Upper lobe of left lung (tissue), 6 donors: ENCODE data around the gene ABR. TPM values are rescaled to one million over a fixed set of nuclear protein-coding genes. Genes with fewer than 3 reads are reported as not detected.
"Not testable (repeated sequence)": the region's sequence is repeated elsewhere in the genome, so short reads cannot be mapped to it uniquely, and the experiment has no call there.

ENCODE experiments used
- ATAC-seq, 2 donors: fragments of 200-7000 bp; cut with Tn5 transposase; one replicate each; pipeline ENCODE4 v1.9.1; 2022; ENCODE audit warnings: mild to moderate bottlenecking in 2 of 2, moderate library complexity in 2 of 2; ENCODE audit not compliant: low FRiP score in 2 of 2
- DNase-seq, 2 donors: peaks; one replicate each; pipeline ENCODE4 v3.0.0-alpha.2; 2019 to 2020
- H3K27ac ChIP-seq, 4 donors: fragments of 200-600 bp; sonication (generic); one replicate each; pipeline ENCODE4 v1.5.1; 2016 to 2019
- H3K27me3 ChIP-seq, 4 donors: fragments of 200-600 bp; sonication (generic); one replicate each; pipeline ENCODE4 v1.5.1; 2017 to 2019
- H3K36me3 ChIP-seq, 4 donors: fragments of 200-600 bp; sonication (generic); one replicate each; pipeline ENCODE4 v1.5.1; 2016 to 2019
- H3K4me1 ChIP-seq, 4 donors: fragments of 200-600 bp; sonication (generic); one replicate each; pipeline ENCODE4 v1.5.1; 2018 to 2019
- H3K4me3 ChIP-seq, 4 donors: fragments of 200-600 bp; sonication (generic); one replicate each; pipeline ENCODE4 v1.5.1; 2017 to 2019; ENCODE audit warnings: mild to moderate bottlenecking in 2 of 4, moderate library complexity in 1 of 4
- H3K9me3 ChIP-seq, 4 donors: fragments of 200-600 bp; sonication (generic); one replicate each; pipeline ENCODE4 v1.5.1; 2018 to 2019
- CTCF ChIP-seq, 6 experiments: fragments of 450-650 bp in 4 of 6; fragments of 200-600 bp in 2 of 6; sonication (generic) in 2 of 6; IDR thresholded peaks; one replicate each; pipeline ENCODE4 v1.5.1; 2016 to 2019; ENCODE audit warnings: antibody characterized with exemption in 6 of 6
- EP300 ChIP-seq, 4 donors: sonication (generic); formaldehyde crosslinking; IDR thresholded peaks; one replicate each; pipeline ENCODE4 v1.5.1; 2017; ENCODE audit warnings: antibody characterized with exemption in 4 of 4, control low read depth in 2 of 4
- POLR2A ChIP-seq, 4 donors: fragments of 450-650 bp; IDR thresholded peaks; one replicate each; pipeline ENCODE4 v1.5.1; 2016 to 2017; ENCODE audit warnings: antibody characterized with exemption in 4 of 4, mild to moderate bottlenecking in 2 of 4
- POLR2AphosphoS5 ChIP-seq, 2 donors: sonication (generic); formaldehyde crosslinking; IDR thresholded peaks; one replicate each; pipeline ENCODE4 v1.5.1; 2017; ENCODE audit warnings: antibody characterized with exemption in 2 of 2
- WGBS, 2 donors: methylation state at CpG; one replicate each; pipeline ENCODE4 v1.1.5; 2017 to 2018; 5-methylcytosine and 5-hydroxymethylcytosine counted together
- total RNA-seq, 6 donors: library from RNA; depleted of rRNA in 4 of 6; stranded (reverse); fragments of >200 nt in 4 of 6; gene quantifications; one replicate each; pipeline versions ENCODE4 v1.1.0 to v1.2.1, GENCODE V29; 2016 to 2021
- donor health status: DM: no; HTN: no; CAD: no; lungs with moderate emphysema.
- donor health status: DM: no; HTN: yes; CAD: no; lungs with severe emphysema.

The ABR gene
- total RNA-seq, 6 donors from 2014 or later, result 117 to 645 (median 206) TPM

GRCh38 chr17:1047879-1048470 is 131.8 kb downstream of the ABR start:
- H3K27me3 ChIP-seq, result no peaks in the 10 kb centered on the region
- ATAC-seq, result no peak
- H3K27ac ChIP-seq, result peak overlapping the region; percentile 56 to 77 (median 72)
- H3K36me3 ChIP-seq, result peaks cover 2 to 46% (median 36%) of the 10 kb centered on the region in 4 donors
- H3K4me3 ChIP-seq, result no peak overlapping the region
- TF ChIP-seq EP300 (IDR thresholded peaks at IDR 0.05), result no peak
- no peak for TF ChIP-seq POLR2AphosphoS5 (IDR thresholded peaks at IDR 0.05)
- no peak for TF ChIP-seq CTCF (IDR thresholded peaks at IDR 0.05)
- no peak for TF ChIP-seq POLR2A (IDR thresholded peaks at IDR 0.05)
- H3K4me1 ChIP-seq, result peaks cover 12 to 32% (median 31%) of the 10 kb centered on the region in 4 donors
- H3K9me3 ChIP-seq, result no peaks in the 10 kb centered on the region
- DNase-seq, result peak in 1 of 2 donors; percentile 56
- 75 to 86% methylated on average over 19 to 20 of the region's 20 CpGs for WGBS, 2 donors

- 45 to 68% methylated on average over 3 to 20 of the region's 21 CpGs for WGBS, 2 donors
- ATAC-seq (no peak), DNase-seq (peak in 1 of 2 donors; percentile 73)
- H3K36me3 ChIP-seq, result peaks cover 2 to 46% (median 39%) of the 10 kb centered on the region in 4 donors
- peaks cover 16 to 37% (median 34%) of the 10 kb centered on the region in 4 donors for H3K4me1 ChIP-seq
- H3K27ac ChIP-seq, result peak overlapping the region; percentile 56 to 77 (median 72)
- H3K9me3 ChIP-seq, result no peaks in the 10 kb centered on the region
- no peak for TF ChIP-seq CTCF (IDR thresholded peaks at IDR 0.05)
- TF ChIP-seq EP300 (IDR thresholded peaks at IDR 0.05), result peak in 2 of 4 donors; percentile 3 to 55
- TF ChIP-seq POLR2AphosphoS5 (IDR thresholded peaks at IDR 0.05), result peak in 1 of 2 donors; percentile 10
- no peak for TF ChIP-seq POLR2A (IDR thresholded peaks at IDR 0.05)
- H3K4me3 ChIP-seq, result no peak overlapping the region
- H3K27me3 ChIP-seq, result no peaks in the 10 kb centered on the region
These were observed 132.5 kb downstream of the ABR start for GRCh38 chr17:1047177-1047878.

- H3K27ac ChIP-seq, result peak overlapping the region in 3 of 4 donors; percentile 77 to 86 (median 77)
These were observed 134.3 kb downstream of the ABR start for GRCh38 chr17:1045456-1045855.

GRCh38 chr17:1044387-1045009 is 135.3 kb downstream of the ABR start:
- H3K9me3 ChIP-seq, DNase-seq, H3K27me3 ChIP-seq, ATAC-seq: not testable (repeated sequence)
- Histone ChIP-seq H3K27ac (peak overlapping the region; percentile 66 to 86 (median 77)), H3K4me1 (peaks cover 34 to 55% (median 46%) of the 10 kb centered on the region in 4 donors), H3K36me3 (peaks cover 0 to 46% (median 29%) of the 10 kb centered on the region in 4 donors), H3K4me3 (peak overlapping the region in 1 of 4 donors; percentile 26)
- WGBS, 2 donors, result 85 to 96% methylated on average over 13 of the region's 13 CpGs

More at GRCh38 chr17:1045456-1045855, 134.3 kb downstream of the ABR start:
- no peaks in the 10 kb centered on the region for H3K27me3 ChIP-seq
- H3K4me1 ChIP-seq, result peaks cover 25 to 46% (median 37%) of the 10 kb centered on the region in 4 donors
- no peaks in the 10 kb centered on the region for H3K9me3 ChIP-seq
- no peak overlapping the region for H3K4me3 ChIP-seq
- no peak for ATAC-seq
- no peak for TF ChIP-seq POLR2AphosphoS5 (IDR thresholded peaks at IDR 0.05)
- no peak for TF ChIP-seq EP300 (IDR thresholded peaks at IDR 0.05)
- no peak for TF ChIP-seq POLR2A (IDR thresholded peaks at IDR 0.05)
- TF ChIP-seq CTCF (IDR thresholded peaks at IDR 0.05), result no peak
- no peak for DNase-seq
- 91 to 95% methylated on average over 9 of the region's 9 CpGs for WGBS, 2 donors
- peaks cover 2 to 53% (median 38%) of the 10 kb centered on the region in 4 donors for H3K36me3 ChIP-seq
